ENCODE data around the gene SOS2.
"Not testable (repeated sequence)": the region's sequence is repeated elsewhere in the genome, so short reads cannot be mapped to it uniquely, and the experiment has no call there.

The SOS2 gene

DNA sequence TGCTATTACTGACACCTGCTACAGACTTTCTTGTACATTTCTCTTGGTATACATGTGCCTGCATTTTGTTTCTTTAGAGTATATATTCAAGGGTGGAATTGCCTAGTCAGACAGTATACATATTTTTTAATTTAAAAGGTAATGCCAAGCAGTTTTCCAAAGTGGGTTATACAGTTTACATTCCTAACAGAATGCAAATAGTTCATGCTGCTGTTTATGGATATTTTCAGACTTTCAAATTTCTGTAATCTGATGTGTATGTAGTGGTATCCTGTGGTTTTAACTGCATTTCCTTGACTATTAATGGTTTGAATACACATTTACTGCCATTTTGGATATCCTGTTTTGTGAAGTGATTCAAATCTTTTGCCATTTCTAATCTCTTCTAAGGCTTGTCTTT lies 59.5 kb downstream of the SOS2 start:
- DNase-seq: no peak
- no peak overlapping the region for H3K4me2 ChIP-seq (ENCODE audit: low read depth, low read length)
- no peak overlapping the region for H3K27ac ChIP-seq (ENCODE audit: low read length)
- H3K4me3 ChIP-seq (ENCODE audit: low read length): no peak overlapping the region
- no peak overlapping the region for H2AFZ ChIP-seq (ENCODE audit: low read length)
- no peak for TF ChIP-seq EZH2 (optimal IDR thresholded peaks at IDR 0.05; ENCODE audit: low read depth, low read length)
- H3K36me3 ChIP-seq (replicated peaks; ENCODE audit: insufficient read depth, low read length): no peaks in the 10 kb centered on the region
- no peaks in the 10 kb centered on the region for H3K9me3 ChIP-seq (replicated peaks; ENCODE audit: insufficient read depth, low read length)
- no peaks in the 10 kb centered on the region for H4K20me1 ChIP-seq (ENCODE audit: insufficient read depth, low read length)
- no peaks in the 10 kb centered on the region for H3F3A ChIP-seq (ENCODE audit: insufficient read depth, low read length)
- no peak overlapping the region for H3K9ac ChIP-seq (ENCODE audit: low read length)
- H3K79me2 ChIP-seq (ENCODE audit: low read length): no peaks in the 10 kb centered on the region
- H3K4me1 ChIP-seq (ENCODE audit: low read length): no peaks in the 10 kb centered on the region
- H3K27me3 ChIP-seq (replicated peaks; ENCODE audit: insufficient read depth, low read length): no peaks in the 10 kb centered on the region
- H3K9me2 ChIP-seq (replicated peaks; ENCODE audit: insufficient read depth, low read length): no peaks in the 10 kb centered on the region

- not testable (repeated sequence) for H3K27ac ChIP-seq (ENCODE audit: low read length); DNase-seq; H3K79me2 ChIP-seq (ENCODE audit: low read length); H3F3A ChIP-seq (ENCODE audit: insufficient read depth, low read length); H3K36me3 ChIP-seq (replicated peaks; ENCODE audit: insufficient read depth, low read length); H3K27me3 ChIP-seq (replicated peaks; ENCODE audit: insufficient read depth, low read length); H3K4me1 ChIP-seq (ENCODE audit: low read length); H3K9ac ChIP-seq (ENCODE audit: low read length); H2AFZ ChIP-seq (ENCODE audit: low read length); H3K4me3 ChIP-seq (ENCODE audit: low read length); H3K9me2 ChIP-seq (replicated peaks; ENCODE audit: insufficient read depth, low read length); H3K4me2 ChIP-seq (ENCODE audit: low read depth, low read length); H3K9me3 ChIP-seq (replicated peaks; ENCODE audit: insufficient read depth, low read length); H4K20me1 ChIP-seq (ENCODE audit: insufficient read depth, low read length)
Measured at GRCh38 chr14:50167381-50167780, 64.0 kb downstream of the SOS2 start.

GRCh38 chr14:50156111-50156510 lies 75.3 kb downstream of the SOS2 start:
- DNase-seq: no peak
- H3K4me3 ChIP-seq (ENCODE audit: low read length): no peak overlapping the region

DNA sequence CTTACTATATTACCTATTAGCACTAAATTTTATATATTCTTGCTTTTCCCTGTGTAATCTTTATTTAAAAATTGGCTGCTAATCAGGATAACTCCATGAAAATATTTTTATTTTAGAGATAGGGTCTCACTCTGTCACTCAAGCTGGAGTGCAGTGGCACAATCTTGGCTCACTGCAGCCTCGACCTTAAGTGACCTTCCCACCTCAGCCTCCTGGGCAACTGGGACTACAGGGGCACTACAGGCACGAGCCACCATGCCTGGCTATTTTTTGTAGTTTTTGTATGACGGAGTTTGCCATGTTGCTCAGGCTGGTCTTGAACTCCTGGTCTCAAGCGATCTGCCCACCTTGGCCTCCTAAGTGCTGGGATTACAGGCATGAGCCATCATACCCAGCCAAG lies 82.6 kb downstream of the SOS2 start:
- Histone ChIP-seq H3K27ac (ENCODE audit: low read length) (no peak overlapping the region), H3K79me2 (ENCODE audit: low read length) (no peaks in the 10 kb centered on the region), H3K9me3 (replicated peaks; ENCODE audit: insufficient read depth, low read length) (no peaks in the 10 kb centered on the region), H3K36me3 (replicated peaks; ENCODE audit: insufficient read depth, low read length) (no peaks in the 10 kb centered on the region), H3K4me2 (ENCODE audit: low read depth, low read length) (no peak overlapping the region), H3K9ac (ENCODE audit: low read length) (no peak overlapping the region), H3K4me1 (ENCODE audit: low read length) (no peaks in the 10 kb centered on the region), H3F3A (ENCODE audit: insufficient read depth, low read length) (no peaks in the 10 kb centered on the region), H3K27me3 (replicated peaks; ENCODE audit: insufficient read depth, low read length) (no peaks in the 10 kb centered on the region), H3K9me2 (replicated peaks; ENCODE audit: insufficient read depth, low read length) (no peaks in the 10 kb centered on the region), H3K4me3 (ENCODE audit: low read length) (no peak overlapping the region), H4K20me1 (ENCODE audit: insufficient read depth, low read length) (no peaks in the 10 kb centered on the region), H2AFZ (ENCODE audit: low read length) (no peak overlapping the region)
- DNase-seq: no peak
- no peak for TF ChIP-seq EZH2 (optimal IDR thresholded peaks at IDR 0.05; ENCODE audit: low read depth, low read length)

More at GRCh38 chr14:50156111-50156510, 75.3 kb downstream of the SOS2 start:
- no peak overlapping the region for H2AFZ ChIP-seq (ENCODE audit: low read length)
- TF ChIP-seq EZH2phosphoT487 (IDR thresholded peaks at IDR 0.05; ENCODE audit: low read length): no peak
- TF ChIP-seq, protein P1, sequence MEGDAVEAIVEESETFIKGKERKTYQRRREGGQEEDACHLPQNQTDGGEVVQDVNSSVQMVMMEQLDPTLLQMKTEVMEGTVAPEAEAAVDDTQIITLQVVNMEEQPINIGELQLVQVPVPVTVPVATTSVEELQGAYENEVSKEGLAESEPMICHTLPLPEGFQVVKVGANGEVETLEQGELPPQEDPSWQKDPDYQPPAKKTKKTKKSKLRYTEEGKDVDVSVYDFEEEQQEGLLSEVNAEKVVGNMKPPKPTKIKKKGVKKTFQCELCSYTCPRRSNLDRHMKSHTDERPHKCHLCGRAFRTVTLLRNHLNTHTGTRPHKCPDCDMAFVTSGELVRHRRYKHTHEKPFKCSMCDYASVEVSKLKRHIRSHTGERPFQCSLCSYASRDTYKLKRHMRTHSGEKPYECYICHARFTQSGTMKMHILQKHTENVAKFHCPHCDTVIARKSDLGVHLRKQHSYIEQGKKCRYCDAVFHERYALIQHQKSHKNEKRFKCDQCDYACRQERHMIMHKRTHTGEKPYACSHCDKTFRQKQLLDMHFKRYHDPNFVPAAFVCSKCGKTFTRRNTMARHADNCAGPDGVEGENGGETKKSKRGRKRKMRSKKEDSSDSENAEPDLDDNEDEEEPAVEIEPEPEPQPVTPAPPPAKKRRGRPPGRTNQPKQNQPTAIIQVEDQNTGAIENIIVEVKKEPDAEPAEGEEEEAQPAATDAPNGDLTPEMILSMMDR (IDR thresholded peaks at IDR 0.05; ENCODE audit: low read length): no peak
- TF ChIP-seq EZH2 (optimal IDR thresholded peaks at IDR 0.05; ENCODE audit: low read depth, low read length): no peak
- H3K9me2 ChIP-seq (replicated peaks; ENCODE audit: insufficient read depth, low read length): no peaks in the 10 kb centered on the region
- H3K9ac ChIP-seq (ENCODE audit: low read length): no peak overlapping the region
- no peaks in the 10 kb centered on the region for H3K9me3 ChIP-seq (replicated peaks; ENCODE audit: insufficient read depth, low read length)
- no peaks in the 10 kb centered on the region for H3F3A ChIP-seq (ENCODE audit: insufficient read depth, low read length)
- H3K36me3 ChIP-seq (replicated peaks; ENCODE audit: insufficient read depth, low read length): no peaks in the 10 kb centered on the region
- H3K79me2 ChIP-seq (ENCODE audit: low read length): no peaks in the 10 kb centered on the region
- H4K20me1 ChIP-seq (ENCODE audit: insufficient read depth, low read length): no peaks in the 10 kb centered on the region
- H3K27me3 ChIP-seq (replicated peaks; ENCODE audit: insufficient read depth, low read length): no peaks in the 10 kb centered on the region
- no peak overlapping the region for H3K4me2 ChIP-seq (ENCODE audit: low read depth, low read length)
- no peaks in the 10 kb centered on the region for H3K4me1 ChIP-seq (ENCODE audit: low read length)
- H3K27ac ChIP-seq (ENCODE audit: low read length): no peak overlapping the region

DNA sequence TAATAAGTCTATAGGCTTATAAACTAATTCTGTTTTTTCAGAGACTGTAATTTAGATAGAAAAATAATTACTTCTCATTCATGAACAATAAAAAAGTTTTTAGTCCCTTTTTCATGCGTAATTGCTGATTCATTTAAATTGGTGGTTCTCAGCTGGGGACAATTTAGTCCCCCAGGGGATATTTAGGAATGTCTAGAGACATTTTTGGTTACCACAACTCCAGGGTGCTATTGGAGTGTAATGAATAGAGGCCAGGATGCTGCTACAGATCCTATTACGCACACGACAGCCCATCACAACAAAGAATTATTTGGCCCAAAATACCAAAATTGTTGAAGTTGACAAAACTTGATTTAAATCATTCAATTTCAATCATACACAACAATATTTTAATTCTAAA lies 92.2 kb downstream of the SOS2 start:
- no peak overlapping the region for H3K4me2 ChIP-seq (ENCODE audit: low read depth, low read length)
- no peaks in the 10 kb centered on the region for H3K9me2 ChIP-seq (replicated peaks; ENCODE audit: insufficient read depth, low read length)
- no peaks in the 10 kb centered on the region for H3K79me2 ChIP-seq (ENCODE audit: low read length)
- H3K27ac ChIP-seq (ENCODE audit: low read length): no peak overlapping the region
- H3K9ac ChIP-seq (ENCODE audit: low read length): no peak overlapping the region
- H3K4me1 ChIP-seq (ENCODE audit: low read length): no peaks in the 10 kb centered on the region
- H3F3A ChIP-seq (ENCODE audit: insufficient read depth, low read length): no peaks in the 10 kb centered on the region
- no peaks in the 10 kb centered on the region for H3K27me3 ChIP-seq (replicated peaks; ENCODE audit: insufficient read depth, low read length)
- no peak overlapping the region for H2AFZ ChIP-seq (ENCODE audit: low read length)
- TF ChIP-seq, protein P1 (IDR thresholded peaks at IDR 0.05; ENCODE audit: low read length): no peak
- TF ChIP-seq EZH2phosphoT487 (IDR thresholded peaks at IDR 0.05; ENCODE audit: low read length): no peak
- no peak overlapping the region for H3K4me3 ChIP-seq (ENCODE audit: low read length)
- DNase-seq: no peak
- no peaks in the 10 kb centered on the region for H3K36me3 ChIP-seq (replicated peaks; ENCODE audit: insufficient read depth, low read length)
- no peaks in the 10 kb centered on the region for H3K9me3 ChIP-seq (replicated peaks; ENCODE audit: insufficient read depth, low read length)
- H4K20me1 ChIP-seq (ENCODE audit: insufficient read depth, low read length): no peaks in the 10 kb centered on the region

All from MM.1S (cell line).